Keratinocyte (primary cell): ENCODE results near the gene HK2. TPM values are rescaled to one million over a fixed set of nuclear protein-coding genes. Genes with fewer than 3 reads are reported as not detected.

ENCODE experiments used
- DNase-seq: peaks from one replicate; pipeline ENCODE4 v3.0.0-alpha.2; 2011; ENCODE audit warnings: low read depth, missing footprints, low spot score
- FAIRE-seq: peaks from 2 replicates; lab custom pipeline; 2011; peaks lifted over from hg19 to GRCh38; lab: Jason Lieb, UNC
- H2AFZ ChIP-seq: 2 replicates; pipeline ENCODE4 v1.6.0; 2012; ENCODE audit warnings: low read length, control low read depth, inconsistent platforms; ENCODE audit not compliant: control insufficient read depth
- H3K27ac ChIP-seq: 2 replicates; pipeline ENCODE4 v1.5.1; 2011; ENCODE audit warnings: low read length; ENCODE audit not compliant: control insufficient read depth, insufficient read depth
- H3K27me3 ChIP-seq: 3 replicates; pipeline ENCODE4 v1.6.0; 2011; ENCODE audit warnings: low read length; ENCODE audit not compliant: control insufficient read depth, insufficient read depth; ENCODE audit errors: extremely low read depth
- H3K36me3 ChIP-seq, 2 experiments: 2 replicates in 1 of 2; 3 replicates in 1 of 2; pipeline ENCODE4 v1.5.1; 2011; ENCODE audit warnings: low read length in 2 of 2, mild to moderate bottlenecking in 1 of 2; ENCODE audit not compliant: control insufficient read depth in 2 of 2, insufficient read depth in 2 of 2; ENCODE audit errors: extremely low read depth in 1 of 2
- H3K4me1 ChIP-seq: 3 replicates; pipeline ENCODE4 v1.5.1; 2011; ENCODE audit warnings: low read length; ENCODE audit not compliant: control insufficient read depth, insufficient read depth; ENCODE audit errors: extremely low read depth
- H3K4me2 ChIP-seq: 3 replicates; pipeline ENCODE4 v1.6.0; 2011; ENCODE audit warnings: low read depth, low read length; ENCODE audit not compliant: control insufficient read depth, insufficient read depth; ENCODE audit errors: extremely low read depth
- H3K4me3 ChIP-seq, 3 experiments: fragments of 200-600 bp in 1 of 3; sonication (generic) in 1 of 3; 2 replicates in 2 of 3; 3 replicates in 1 of 3; pipeline ENCODE4 v1.5.1; 2011 to 2016; ENCODE audit warnings: low read length in 3 of 3, mild to moderate bottlenecking in 3 of 3, control low read depth in 2 of 3, inconsistent platforms in 1 of 3, low read depth in 1 of 3, mixed read lengths in 1 of 3, mixed run types in 1 of 3, moderate library complexity in 1 of 3; ENCODE audit not compliant: control insufficient read depth in 2 of 3, insufficient read depth in 2 of 3; ENCODE audit errors: extremely low read depth in 1 of 3
- H3K79me2 ChIP-seq: 2 replicates; pipeline ENCODE4 v1.6.0; 2012; ENCODE audit warnings: low read length; ENCODE audit not compliant: control insufficient read depth, insufficient read depth
- H3K9ac ChIP-seq: 3 replicates; pipeline ENCODE4 v1.6.0; 2011; ENCODE audit warnings: low read length; ENCODE audit not compliant: control insufficient read depth, insufficient read depth; ENCODE audit errors: extremely low read depth
- H3K9me1 ChIP-seq: 3 replicates; pipeline ENCODE4 v1.6.0; 2011; ENCODE audit warnings: low read length; ENCODE audit not compliant: control insufficient read depth, insufficient read depth; ENCODE audit errors: extremely low read depth
- H3K9me3 ChIP-seq: 2 replicates; pipeline ENCODE4 v1.5.1; 2012; ENCODE audit warnings: low read depth, low read length; ENCODE audit not compliant: control insufficient read depth
- H4K20me1 ChIP-seq: 3 replicates; pipeline ENCODE4 v1.6.0; 2011; ENCODE audit warnings: low read length; ENCODE audit not compliant: control insufficient read depth, insufficient read depth; ENCODE audit errors: extremely low read depth
- EZH2 ChIP-seq: IDR thresholded peaks from one replicate; pipeline ENCODE4 v1.6.1; 2012; ENCODE audit warnings: inconsistent platforms, mild to moderate bottlenecking, low read length, moderate library complexity
- dilution Hi-C: fragments of 300-500 bp; cut with MboI; formaldehyde crosslinking; loops from one replicate; pipeline ENCODE4 v1.7.0; 2020; ENCODE audit warnings: low sequenced_read_pairs; ENCODE audit not compliant: extremely low pct_ligation_motif_present
- polyA plus RNA-seq, 5 experiments: library from polyadenylated mRNA; depleted of rRNA in 3 of 5; stranded (reverse) in 3 of 5; stranded (forward) in 1 of 5; unstranded in 1 of 5; fragments of >200 nt; gene quantifications; 1 replicate in 1 of 5; 2 replicates in 3 of 5; 3 replicates in 1 of 5; pipeline versions ENCODE4 v1.2.1 to v1.2.3, GENCODE V29; 2011 to 2012; ENCODE audit warnings: missing spikeins in 2 of 5, low read depth in 1 of 5, low replicate concordance in 1 of 5
- TF ChIP-seq, protein P1 (sequence below), 3 experiments: IDR thresholded peaks in 1 of 3; conservative IDR thresholded peaks in 1 of 3; optimal IDR thresholded peaks in 1 of 3; 2 replicates in 2 of 3; 3 replicates in 1 of 3; pipeline versions ENCODE3 to v1.5.1; 2011; ENCODE audit warnings: low read length in 3 of 3, mild to moderate bottlenecking in 3 of 3, moderate library complexity in 2 of 3, control low read depth in 1 of 3, inconsistent platforms in 1 of 3; ENCODE audit not compliant: insufficient read depth in 2 of 3; ENCODE audit errors: extremely low read depth in 1 of 3

Gene HK2
- polyA plus RNA-seq, 1 donor (not counting 4 experiments of a cell fraction or from before 2014, with no cell fraction given), result 27.1 TPM

DNA sequence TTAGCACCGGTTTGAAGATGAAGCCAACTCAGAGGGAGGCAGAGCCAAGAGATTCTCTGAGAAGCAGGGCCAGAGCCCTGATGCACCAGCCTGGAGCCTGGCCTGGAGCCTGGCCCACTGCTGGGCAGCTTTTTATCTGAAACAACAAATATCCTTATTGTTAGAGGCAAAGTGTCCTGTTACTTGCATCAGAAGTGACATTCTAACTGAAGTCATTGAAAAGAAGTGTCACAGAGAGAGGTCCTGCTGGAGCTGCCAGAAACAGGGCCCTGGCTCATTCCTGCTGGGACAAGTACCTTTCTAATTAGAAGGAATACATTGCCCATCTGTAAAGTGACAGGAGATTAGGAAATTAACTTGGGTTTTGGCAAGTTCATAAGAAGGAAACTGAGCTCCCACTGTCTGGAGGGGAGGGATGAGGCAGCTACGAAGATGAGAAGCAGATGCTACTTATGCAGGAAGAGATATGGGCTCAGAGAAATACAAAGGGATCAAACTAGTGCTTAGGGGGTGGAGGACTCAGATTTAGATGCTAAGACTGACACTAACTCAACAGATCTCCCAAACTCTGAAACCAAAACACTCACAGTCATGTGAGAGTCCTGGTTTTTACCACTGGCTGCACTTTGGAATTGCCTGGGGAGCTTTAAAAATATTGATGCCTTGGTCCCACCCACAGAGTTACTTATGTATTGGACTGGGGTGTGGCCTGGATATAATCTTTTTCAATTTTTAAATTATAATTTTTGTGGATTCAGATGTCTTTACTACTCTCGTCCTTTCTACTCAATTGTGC is 11.0 kb upstream of the HK2 start:
- FAIRE-seq (no peak), DNase-seq (no peak)
- no peak overlapping the region for H3K9ac ChIP-seq
- no peak overlapping the region for H2AFZ ChIP-seq
- H4K20me1 ChIP-seq, result no peaks in the 10 kb centered on the region
- H3K27ac ChIP-seq, result no peak overlapping the region
- H3K9me3 ChIP-seq, result no peaks in the 10 kb centered on the region
- dilution Hi-C loops, result no loop called here
- TF ChIP-seq EZH2, result no peak
- TF ChIP-seq, protein P1, sequence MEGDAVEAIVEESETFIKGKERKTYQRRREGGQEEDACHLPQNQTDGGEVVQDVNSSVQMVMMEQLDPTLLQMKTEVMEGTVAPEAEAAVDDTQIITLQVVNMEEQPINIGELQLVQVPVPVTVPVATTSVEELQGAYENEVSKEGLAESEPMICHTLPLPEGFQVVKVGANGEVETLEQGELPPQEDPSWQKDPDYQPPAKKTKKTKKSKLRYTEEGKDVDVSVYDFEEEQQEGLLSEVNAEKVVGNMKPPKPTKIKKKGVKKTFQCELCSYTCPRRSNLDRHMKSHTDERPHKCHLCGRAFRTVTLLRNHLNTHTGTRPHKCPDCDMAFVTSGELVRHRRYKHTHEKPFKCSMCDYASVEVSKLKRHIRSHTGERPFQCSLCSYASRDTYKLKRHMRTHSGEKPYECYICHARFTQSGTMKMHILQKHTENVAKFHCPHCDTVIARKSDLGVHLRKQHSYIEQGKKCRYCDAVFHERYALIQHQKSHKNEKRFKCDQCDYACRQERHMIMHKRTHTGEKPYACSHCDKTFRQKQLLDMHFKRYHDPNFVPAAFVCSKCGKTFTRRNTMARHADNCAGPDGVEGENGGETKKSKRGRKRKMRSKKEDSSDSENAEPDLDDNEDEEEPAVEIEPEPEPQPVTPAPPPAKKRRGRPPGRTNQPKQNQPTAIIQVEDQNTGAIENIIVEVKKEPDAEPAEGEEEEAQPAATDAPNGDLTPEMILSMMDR (optimal IDR thresholded peaks at IDR 0.05 in 1 of 3, IDR thresholded peaks at IDR 0.05 in 1 of 3, conservative IDR thresholded peaks at IDR 0.05 in 1 of 3; ENCODE audit: extremely low read depth in 1 of 3, insufficient read depth in 2 of 3, low read length in 3 of 3), result no peak
- H3K4me1 ChIP-seq, result no peaks in the 10 kb centered on the region
- H3K79me2 ChIP-seq, result no peaks in the 10 kb centered on the region
- H3K4me2 ChIP-seq, result no peak overlapping the region
- H3K27me3 ChIP-seq, result no peaks in the 10 kb centered on the region
- no peaks in the 10 kb centered on the region for H3K9me1 ChIP-seq
- H3K36me3 ChIP-seq, result no peaks in the 10 kb centered on the region
- H3K4me3 ChIP-seq, result no peak overlapping the region

- FAIRE-seq, result no peak
Observed at GRCh38 chr2:74824679-74825078, 9.2 kb upstream of the HK2 start.

More at GRCh38 chr2:74824679-74825078, 9.2 kb upstream of the HK2 start:
- Histone ChIP-seq H3K36me3 (no peaks in the 10 kb centered on the region), H3K9me1 (no peaks in the 10 kb centered on the region), H4K20me1 (no peaks in the 10 kb centered on the region), H3K79me2 (no peaks in the 10 kb centered on the region), H3K9me3 (no peaks in the 10 kb centered on the region), H3K27me3 (no peaks in the 10 kb centered on the region), H3K4me3 (no peak overlapping the region), H3K4me2 (no peak overlapping the region), H3K4me1 (no peaks in the 10 kb centered on the region), H3K27ac (no peak overlapping the region), H3K9ac (no peak overlapping the region), H2AFZ (no peak overlapping the region)
- no peak for DNase-seq
- dilution Hi-C loops, result no loop called here
- TF ChIP-seq EZH2, result no peak
- TF ChIP-seq, protein P1 (optimal IDR thresholded peaks at IDR 0.05 in 1 of 3, IDR thresholded peaks at IDR 0.05 in 1 of 3, conservative IDR thresholded peaks at IDR 0.05 in 1 of 3; ENCODE audit: extremely low read depth in 1 of 3, insufficient read depth in 2 of 3, low read length in 3 of 3), result no peak
